Measurements from ENCODE around the gene GMPR2.

The GMPR2 gene

DNA sequence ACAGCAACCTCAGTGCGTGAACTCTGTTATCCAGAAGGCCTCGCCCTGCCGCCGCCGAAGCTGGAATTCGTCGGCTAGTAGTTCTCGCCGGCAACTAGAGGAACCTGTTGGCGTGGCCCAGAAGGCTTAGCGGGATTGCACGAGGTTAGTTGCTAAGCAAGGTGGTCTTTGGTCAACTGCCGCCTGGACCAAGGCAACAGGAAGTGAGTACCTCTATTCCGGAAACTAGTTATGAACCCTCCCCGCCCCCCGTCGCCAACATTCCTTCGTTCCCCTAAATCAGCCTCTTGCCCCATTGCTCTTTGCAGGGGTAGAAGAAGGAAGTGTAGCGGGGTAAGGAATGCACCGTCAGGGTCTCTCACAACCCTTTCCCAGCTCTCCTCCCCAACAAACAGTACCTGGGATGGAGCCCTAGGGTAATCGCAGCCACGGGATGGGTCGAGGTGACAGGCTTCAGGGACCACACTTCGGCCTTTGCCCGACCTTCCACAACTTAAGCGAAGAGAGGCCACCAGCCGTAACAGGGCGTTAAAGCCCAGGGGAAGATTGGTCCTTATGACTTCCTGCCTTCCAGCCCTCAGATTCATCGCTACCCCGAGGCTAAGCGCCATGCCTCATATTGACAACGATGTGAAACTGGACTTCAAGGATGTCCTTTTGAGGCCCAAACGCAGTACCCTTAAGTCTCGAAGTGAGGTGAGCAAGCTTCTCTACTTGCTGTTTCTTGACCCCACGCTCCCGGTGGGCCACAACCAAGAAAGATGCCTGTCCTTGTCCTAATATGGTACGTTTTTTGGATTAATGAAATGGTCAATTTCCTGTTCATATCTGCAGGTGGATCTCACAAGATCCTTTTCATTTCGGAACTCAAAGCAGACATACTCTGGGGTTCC lies at the start of gene GMPR2:
TSS of gene GMPR2 (plus strand) at position 285 of the 893 bp plus-strand sequence. CDS start at position 610, 325 bp downstream.
- Histone ChIP-seq H3K4me1 (ENCODE audit: control insufficient read depth in 1 of 2, insufficient read depth in 2 of 2, low read length in 2 of 2) (peaks cover 4 to 28% of the 10 kb centered on the region in 2 donors), H3K36me3 (ENCODE audit: control insufficient read depth in 1 of 2, insufficient read depth in 2 of 2, low read length in 2 of 2) (peaks cover 23 to 25% of the 10 kb centered on the region in 2 donors), H3K27me3 (ENCODE audit: low read depth, low read length) (no peaks in the 10 kb centered on the region), H3K27ac (ENCODE audit: low read length) (peak within 1 kb of the TSS; percentile 95), H3K9me3 (ENCODE audit: control insufficient read depth in 1 of 2, low read length in 2 of 2) (no peaks in the 10 kb centered on the region), H3K4me3 (ENCODE audit: low read depth in 1 of 2, low read length in 2 of 2) (peak within 1 kb of the TSS; percentile 86 to 97)

DNA sequence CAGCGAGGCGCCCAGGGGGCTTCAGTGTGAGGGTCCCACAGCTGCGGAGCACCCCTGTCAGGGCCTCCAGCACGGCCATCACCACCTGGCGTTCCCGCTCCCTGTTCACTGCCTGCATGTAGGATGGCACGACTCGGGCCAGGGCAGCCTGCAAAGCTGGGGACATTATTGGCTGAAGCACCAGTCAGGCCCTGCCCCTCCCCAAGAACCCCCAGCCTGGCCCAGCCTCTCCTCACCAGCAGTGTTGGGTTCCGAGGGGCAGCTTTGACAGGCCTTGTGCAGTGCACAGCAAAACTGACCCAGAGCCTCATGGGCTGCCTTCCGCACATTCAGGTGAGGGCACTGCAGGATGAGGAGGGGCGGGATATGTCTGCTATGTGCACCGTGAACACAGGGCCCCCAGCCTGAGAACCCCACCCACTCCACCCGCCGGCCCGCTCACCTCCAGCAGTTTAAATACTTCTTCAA lies 49.7 kb upstream of the GMPR2 start:
- Histone ChIP-seq H3K36me3 (ENCODE audit: control insufficient read depth in 1 of 2, insufficient read depth in 2 of 2, low read length in 2 of 2) (peaks cover 53 to 86% of the 10 kb centered on the region in 2 donors), H3K27me3 (ENCODE audit: low read depth, low read length) (no peaks in the 10 kb centered on the region), H3K9me3 (ENCODE audit: control insufficient read depth in 1 of 2, low read length in 2 of 2) (no peaks in the 10 kb centered on the region), H3K27ac (ENCODE audit: low read length) (no peak overlapping the region), H3K4me3 (ENCODE audit: low read depth in 1 of 2, low read length in 2 of 2) (no peak overlapping the region), H3K4me1 (ENCODE audit: control insufficient read depth in 1 of 2, insufficient read depth in 2 of 2, low read length in 2 of 2) (peaks cover 4 to 12% of the 10 kb centered on the region in 2 donors)

DNA sequence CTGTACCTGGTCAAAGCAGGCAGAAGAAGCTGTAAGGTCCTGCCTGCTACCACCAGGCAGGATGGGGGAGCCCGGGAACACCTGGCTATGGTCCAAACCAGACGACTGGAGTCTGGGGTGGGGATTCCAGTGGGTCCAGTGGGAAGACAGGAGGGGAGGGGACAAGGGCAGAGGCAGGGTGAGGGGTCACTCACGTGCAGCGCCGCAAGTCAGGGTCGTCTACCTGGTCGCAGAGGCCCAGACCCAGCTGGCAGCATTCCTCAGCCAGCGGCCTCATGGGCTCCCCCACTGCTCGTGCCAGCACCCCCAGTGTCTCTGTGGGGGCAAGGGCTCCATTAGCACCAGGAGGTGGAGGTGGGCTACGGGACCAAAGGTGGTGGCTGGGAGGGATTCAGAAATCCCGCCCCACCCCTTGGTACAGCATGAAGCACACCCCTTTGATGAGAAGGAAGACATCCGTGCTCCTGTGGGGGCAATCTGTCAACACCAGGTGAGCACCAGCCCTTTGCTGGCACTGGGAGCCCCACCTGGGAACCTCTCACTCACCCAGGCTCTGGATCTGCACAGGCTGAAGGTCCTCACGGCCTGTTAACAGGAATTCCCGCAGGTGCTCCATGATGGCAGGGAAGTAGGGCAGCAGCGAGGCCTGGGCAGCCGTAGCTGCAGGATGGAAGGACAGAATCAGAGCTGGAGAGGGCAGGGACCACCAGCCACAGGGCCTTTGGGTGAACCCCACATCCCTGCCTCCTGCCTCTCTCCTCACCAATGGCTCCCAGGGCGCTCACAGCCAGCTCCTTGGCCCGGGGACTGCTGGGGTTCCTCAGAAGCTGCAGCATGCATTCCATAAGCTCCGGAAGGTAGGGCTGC lies 48.4 kb upstream of the GMPR2 start:
- H3K27ac ChIP-seq (ENCODE audit: low read length): no peak overlapping the region
- no peaks in the 10 kb centered on the region for H3K9me3 ChIP-seq (ENCODE audit: control insufficient read depth in 1 of 2, low read length in 2 of 2)
- peaks cover 4 to 21% of the 10 kb centered on the region in 2 donors for H3K4me1 ChIP-seq (ENCODE audit: control insufficient read depth in 1 of 2, insufficient read depth in 2 of 2, low read length in 2 of 2)
- no peak overlapping the region for H3K4me3 ChIP-seq (ENCODE audit: low read depth in 1 of 2, low read length in 2 of 2)
- H3K36me3 ChIP-seq (ENCODE audit: control insufficient read depth in 1 of 2, insufficient read depth in 2 of 2, low read length in 2 of 2): peaks cover 46 to 73% of the 10 kb centered on the region in 2 donors
- no peaks in the 10 kb centered on the region for H3K27me3 ChIP-seq (ENCODE audit: low read depth, low read length)

DNA sequence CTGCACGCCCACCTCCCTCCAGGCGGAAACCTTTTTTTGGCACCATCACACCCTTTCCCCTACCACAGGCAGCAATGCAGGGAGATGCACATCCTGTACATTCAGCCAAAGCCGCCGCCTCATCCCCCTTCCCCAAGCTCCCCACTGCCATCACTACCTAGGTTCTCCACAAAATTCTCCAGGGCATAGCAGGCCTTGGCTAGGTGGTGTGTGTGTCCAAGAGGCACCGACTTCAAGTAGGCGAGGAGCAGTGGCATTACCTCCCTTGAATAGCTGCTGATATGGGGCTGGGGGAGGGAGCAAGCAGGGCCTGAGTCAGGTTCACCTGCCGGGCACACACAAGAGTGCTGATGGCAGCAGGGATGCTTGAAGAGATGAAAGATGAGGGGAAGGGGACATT lies 47.7 kb upstream of the GMPR2 start:
- H3K36me3 ChIP-seq (ENCODE audit: control insufficient read depth in 1 of 2, insufficient read depth in 2 of 2, low read length in 2 of 2): peaks cover 45 to 67% of the 10 kb centered on the region in 2 donors

DNA sequence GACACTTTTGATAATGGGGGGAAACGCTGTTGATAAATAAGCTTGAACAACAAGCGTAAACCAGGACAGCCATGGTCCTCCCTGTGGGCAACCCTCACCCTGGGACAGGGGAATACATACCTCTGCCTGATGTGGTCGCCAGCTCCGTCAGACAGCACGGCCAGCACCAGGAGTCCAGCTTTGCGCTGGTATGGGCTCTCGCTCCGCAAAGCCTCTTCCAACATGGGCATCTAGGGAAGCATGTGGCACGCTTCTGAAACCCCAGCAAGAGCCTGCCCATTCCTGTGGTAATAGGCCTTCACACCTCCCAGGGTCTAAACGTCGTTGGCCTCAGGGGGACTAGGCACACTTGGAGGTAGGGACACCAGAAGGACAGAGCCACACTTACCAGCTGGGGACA lies 47.0 kb upstream of the GMPR2 start:
- no peaks in the 10 kb centered on the region for H3K27me3 ChIP-seq (ENCODE audit: low read depth, low read length)
- H3K27ac ChIP-seq (ENCODE audit: low read length): no peak overlapping the region
- H3K4me1 ChIP-seq (ENCODE audit: control insufficient read depth in 1 of 2, insufficient read depth in 2 of 2, low read length in 2 of 2): peaks cover 4 to 19% of the 10 kb centered on the region in 2 donors
- no peak overlapping the region for H3K4me3 ChIP-seq (ENCODE audit: low read depth in 1 of 2, low read length in 2 of 2)
- H3K9me3 ChIP-seq (ENCODE audit: control insufficient read depth in 1 of 2, low read length in 2 of 2): no peaks in the 10 kb centered on the region
- H3K36me3 ChIP-seq (ENCODE audit: control insufficient read depth in 1 of 2, insufficient read depth in 2 of 2, low read length in 2 of 2): peaks cover 41 to 64% of the 10 kb centered on the region in 2 donors

More for the DNA sequence above, 47.7 kb upstream of the GMPR2 start:
- Histone ChIP-seq H3K4me3 (ENCODE audit: low read depth in 1 of 2, low read length in 2 of 2) (no peak overlapping the region), H3K4me1 (ENCODE audit: control insufficient read depth in 1 of 2, insufficient read depth in 2 of 2, low read length in 2 of 2) (peaks cover 4 to 21% of the 10 kb centered on the region in 2 donors), H3K9me3 (ENCODE audit: control insufficient read depth in 1 of 2, low read length in 2 of 2) (no peaks in the 10 kb centered on the region), H3K27ac (ENCODE audit: low read length) (no peak overlapping the region), H3K27me3 (ENCODE audit: low read depth, low read length) (no peaks in the 10 kb centered on the region)

DNA sequence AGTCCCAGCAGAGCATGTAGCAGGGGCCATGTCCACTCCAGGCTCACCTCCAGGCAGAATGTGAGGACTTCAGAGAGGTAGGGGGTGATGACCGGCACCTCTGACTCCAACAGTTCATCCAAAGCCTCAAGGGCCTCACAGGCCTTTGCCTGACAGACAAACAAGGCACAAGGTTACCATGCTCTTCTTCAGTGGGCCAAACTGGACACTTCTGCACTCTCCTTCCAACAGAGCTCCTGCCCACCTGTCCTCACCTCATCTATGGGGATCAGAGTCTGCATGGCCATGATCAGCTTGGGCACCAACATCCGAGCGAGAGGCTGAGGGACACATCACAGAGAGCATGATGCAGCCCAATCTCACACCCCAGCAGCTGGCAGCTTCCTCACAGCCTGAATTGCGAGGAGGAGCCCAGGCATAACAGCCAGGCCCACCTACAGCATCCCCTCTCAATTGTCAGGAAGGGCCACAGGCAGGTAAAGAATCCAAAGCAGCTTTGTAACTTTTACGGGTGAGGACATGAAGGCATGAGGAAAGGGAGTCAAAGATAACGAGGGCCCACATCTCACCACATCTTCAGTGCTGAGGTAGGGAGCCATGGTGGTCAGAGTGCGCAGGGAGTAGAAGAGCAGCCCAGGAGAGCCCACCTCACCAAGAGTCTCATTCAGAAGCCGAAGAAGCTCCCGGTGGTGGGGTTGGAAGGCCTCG lies 45.7 kb upstream of the GMPR2 start:
- peaks cover 4 to 19% of the 10 kb centered on the region in 2 donors for H3K4me1 ChIP-seq (ENCODE audit: control insufficient read depth in 1 of 2, insufficient read depth in 2 of 2, low read length in 2 of 2)
- H3K9me3 ChIP-seq (ENCODE audit: control insufficient read depth in 1 of 2, low read length in 2 of 2): no peaks in the 10 kb centered on the region
- H3K27ac ChIP-seq (ENCODE audit: low read length): no peak overlapping the region
- H3K36me3 ChIP-seq (ENCODE audit: control insufficient read depth in 1 of 2, insufficient read depth in 2 of 2, low read length in 2 of 2): peaks cover 29 to 58% of the 10 kb centered on the region in 2 donors
- H3K4me3 ChIP-seq (ENCODE audit: low read depth in 1 of 2, low read length in 2 of 2): no peak overlapping the region
- H3K27me3 ChIP-seq (ENCODE audit: low read depth, low read length): no peaks in the 10 kb centered on the region

DNA sequence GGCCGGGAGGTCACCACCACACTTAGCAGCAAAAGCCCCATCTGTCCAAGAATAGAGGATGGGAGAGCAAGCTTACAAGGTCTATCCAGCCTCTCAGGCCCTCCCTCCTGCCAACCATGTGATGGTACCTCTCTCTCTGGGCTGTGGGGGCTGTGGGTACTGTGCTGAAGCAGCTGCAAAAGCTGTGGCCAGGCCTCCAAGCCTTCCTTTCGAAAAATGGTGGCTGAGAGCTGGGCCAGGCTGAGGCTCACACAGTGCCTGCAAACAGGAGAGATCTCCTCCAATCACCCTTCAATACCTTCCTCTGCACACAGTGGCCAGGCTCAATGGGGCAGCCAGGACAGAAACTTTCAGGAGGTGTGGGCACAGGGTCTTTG lies 45.2 kb upstream of the GMPR2 start:
- H3K36me3 ChIP-seq (ENCODE audit: control insufficient read depth in 1 of 2, insufficient read depth in 2 of 2, low read length in 2 of 2): peaks cover 30 to 58% of the 10 kb centered on the region in 2 donors
- H3K4me1 ChIP-seq (ENCODE audit: control insufficient read depth in 1 of 2, insufficient read depth in 2 of 2, low read length in 2 of 2): peaks cover 4 to 19% of the 10 kb centered on the region in 2 donors
- no peaks in the 10 kb centered on the region for H3K27me3 ChIP-seq (ENCODE audit: low read depth, low read length)
- peak overlapping the region; percentile 70 to 79 for H3K4me3 ChIP-seq (ENCODE audit: low read depth in 1 of 2, low read length in 2 of 2)
- H3K27ac ChIP-seq (ENCODE audit: low read length): no peak overlapping the region
- H3K9me3 ChIP-seq (ENCODE audit: control insufficient read depth in 1 of 2, low read length in 2 of 2): no peaks in the 10 kb centered on the region

DNA sequence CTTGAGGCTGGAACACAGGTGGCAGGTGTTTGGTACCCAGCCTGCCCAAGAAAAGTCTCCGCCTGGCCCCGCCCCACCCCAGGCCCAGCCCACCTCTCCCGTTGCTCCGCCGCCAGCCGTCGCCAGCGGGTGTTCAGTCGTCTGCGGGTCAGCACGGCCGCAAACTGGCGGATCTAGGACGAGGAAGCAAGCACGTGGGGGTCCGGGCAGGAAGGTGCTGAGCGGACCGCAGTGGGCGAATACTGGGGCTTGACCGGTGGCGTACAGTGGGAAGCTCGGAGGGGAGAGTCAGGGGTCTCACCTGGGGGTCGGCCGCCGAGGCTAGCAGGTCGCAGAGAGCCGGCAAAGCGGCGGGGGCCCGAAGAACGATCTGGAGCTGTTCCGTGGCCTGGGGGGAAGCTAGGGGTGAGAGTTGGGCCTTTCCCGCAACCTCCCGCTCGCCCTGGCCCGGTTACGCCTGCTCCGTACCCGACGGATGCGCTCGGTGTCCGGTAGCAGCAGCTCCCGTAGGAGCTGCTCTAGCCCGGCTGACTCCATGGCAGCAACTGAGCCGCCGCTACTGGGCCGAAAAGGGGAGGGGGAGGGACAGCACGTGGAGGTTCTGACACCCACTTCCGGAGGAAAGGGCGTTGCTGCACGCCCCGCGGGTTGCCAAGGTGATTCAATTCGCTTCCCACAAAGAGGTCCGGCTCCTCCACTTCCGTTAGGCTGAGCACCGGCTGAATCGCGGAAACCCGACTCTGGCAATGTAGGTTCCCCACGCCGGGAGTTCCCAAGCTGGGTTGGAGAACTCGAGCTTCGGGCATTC lies 44.3 kb upstream of the GMPR2 start, which contains the start of gene IPO4:
TSS of gene IPO4 (minus strand) at position 566 of the 808 bp plus-strand sequence. CDS start at position 537, 29 bp downstream.
- H3K36me3 ChIP-seq (ENCODE audit: control insufficient read depth in 1 of 2, insufficient read depth in 2 of 2, low read length in 2 of 2): peaks cover 31 to 55% of the 10 kb centered on the region in 2 donors
- H3K4me1 ChIP-seq (ENCODE audit: control insufficient read depth in 1 of 2, insufficient read depth in 2 of 2, low read length in 2 of 2): peaks cover 4 to 19% of the 10 kb centered on the region in 2 donors
- H3K9me3 ChIP-seq (ENCODE audit: control insufficient read depth in 1 of 2, low read length in 2 of 2): no peaks in the 10 kb centered on the region
- H3K4me3 ChIP-seq (ENCODE audit: low read depth in 1 of 2, low read length in 2 of 2): peak within 1 kb of the TSS; percentile 70 to 79
- no peaks in the 10 kb centered on the region for H3K27me3 ChIP-seq (ENCODE audit: low read depth, low read length)
- peak within 1 kb of the TSS; percentile 11 for H3K27ac ChIP-seq (ENCODE audit: low read length)

DNA sequence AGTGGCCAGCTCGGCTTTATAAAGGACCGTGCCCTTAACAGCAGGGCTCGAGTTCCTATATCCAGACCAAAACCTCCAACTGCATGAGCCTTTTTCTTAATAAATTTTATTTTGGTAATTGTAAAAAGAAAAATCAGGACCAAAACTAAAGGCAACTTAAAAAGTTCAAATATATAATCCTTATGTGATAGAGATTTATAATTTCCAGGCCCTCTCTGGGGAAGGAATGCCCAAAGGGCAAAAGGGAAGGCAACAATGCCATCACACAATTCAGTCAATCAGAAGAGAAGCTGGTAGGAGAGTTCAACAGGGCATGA lies 43.7 kb upstream of the GMPR2 start:
- Histone ChIP-seq H3K36me3 (ENCODE audit: control insufficient read depth in 1 of 2, insufficient read depth in 2 of 2, low read length in 2 of 2) (peaks cover 29 to 50% of the 10 kb centered on the region in 2 donors), H3K9me3 (ENCODE audit: control insufficient read depth in 1 of 2, low read length in 2 of 2) (no peaks in the 10 kb centered on the region), H3K4me3 (ENCODE audit: low read depth in 1 of 2, low read length in 2 of 2) (peak overlapping the region; percentile 70 to 79), H3K27me3 (ENCODE audit: low read depth, low read length) (no peaks in the 10 kb centered on the region), H3K4me1 (ENCODE audit: control insufficient read depth in 1 of 2, insufficient read depth in 2 of 2, low read length in 2 of 2) (peaks cover 5 to 21% of the 10 kb centered on the region in 2 donors), H3K27ac (ENCODE audit: low read length) (no peak overlapping the region)

DNA sequence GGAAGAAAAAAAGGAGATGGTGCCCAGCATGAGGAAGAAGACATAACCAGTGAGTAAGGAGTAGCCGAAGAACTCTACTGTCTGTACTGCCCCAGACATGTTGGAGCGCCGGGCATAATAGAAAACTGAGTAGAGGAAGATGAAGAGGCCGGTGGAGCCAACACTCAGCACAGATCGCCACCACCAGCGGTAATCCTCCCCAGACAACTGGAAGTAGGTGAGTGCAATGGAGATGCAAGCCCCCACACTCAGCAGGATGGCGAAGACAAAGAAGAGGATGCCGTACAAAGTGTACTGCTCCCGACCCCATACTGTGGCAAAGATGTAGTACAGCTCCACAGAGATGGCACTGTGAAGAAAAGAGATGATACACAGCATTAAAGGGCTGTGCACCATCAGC lies 43.3 kb upstream of the GMPR2 start:
- no peaks in the 10 kb centered on the region for H3K27me3 ChIP-seq (ENCODE audit: low read depth, low read length)
- H3K36me3 ChIP-seq (ENCODE audit: control insufficient read depth in 1 of 2, insufficient read depth in 2 of 2, low read length in 2 of 2): peaks cover 27 to 45% of the 10 kb centered on the region in 2 donors
- no peak overlapping the region for H3K27ac ChIP-seq (ENCODE audit: low read length)
- H3K4me3 ChIP-seq (ENCODE audit: low read depth in 1 of 2, low read length in 2 of 2): no peak overlapping the region
- no peaks in the 10 kb centered on the region for H3K9me3 ChIP-seq (ENCODE audit: control insufficient read depth in 1 of 2, low read length in 2 of 2)
- peaks cover 9 to 26% of the 10 kb centered on the region in 2 donors for H3K4me1 ChIP-seq (ENCODE audit: control insufficient read depth in 1 of 2, insufficient read depth in 2 of 2, low read length in 2 of 2)
